ENCODE measurements around the gene PITRM1.

PITRM1 gene

DNA sequence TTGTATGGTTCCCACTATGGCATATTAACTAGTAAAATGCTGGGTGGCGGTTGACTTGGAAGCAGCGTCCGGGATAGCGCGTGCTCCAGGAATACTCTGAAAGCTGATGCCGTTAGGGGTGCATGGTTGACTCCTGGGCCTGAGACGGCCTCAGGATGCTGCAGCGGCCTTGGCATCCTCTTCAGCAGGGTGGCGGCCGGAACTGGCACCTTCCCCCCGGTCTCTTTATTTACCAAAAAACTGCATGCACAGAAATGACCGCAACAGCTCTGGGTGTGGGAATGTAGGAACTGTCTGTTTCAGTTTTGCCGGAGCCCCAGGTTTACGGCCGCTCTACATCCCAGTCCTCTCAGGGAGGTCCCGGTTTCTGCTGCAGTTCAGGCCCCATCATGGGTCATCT lies 76.4 kb downstream of the PITRM1 start:
- no peak for DNase-seq

DNA sequence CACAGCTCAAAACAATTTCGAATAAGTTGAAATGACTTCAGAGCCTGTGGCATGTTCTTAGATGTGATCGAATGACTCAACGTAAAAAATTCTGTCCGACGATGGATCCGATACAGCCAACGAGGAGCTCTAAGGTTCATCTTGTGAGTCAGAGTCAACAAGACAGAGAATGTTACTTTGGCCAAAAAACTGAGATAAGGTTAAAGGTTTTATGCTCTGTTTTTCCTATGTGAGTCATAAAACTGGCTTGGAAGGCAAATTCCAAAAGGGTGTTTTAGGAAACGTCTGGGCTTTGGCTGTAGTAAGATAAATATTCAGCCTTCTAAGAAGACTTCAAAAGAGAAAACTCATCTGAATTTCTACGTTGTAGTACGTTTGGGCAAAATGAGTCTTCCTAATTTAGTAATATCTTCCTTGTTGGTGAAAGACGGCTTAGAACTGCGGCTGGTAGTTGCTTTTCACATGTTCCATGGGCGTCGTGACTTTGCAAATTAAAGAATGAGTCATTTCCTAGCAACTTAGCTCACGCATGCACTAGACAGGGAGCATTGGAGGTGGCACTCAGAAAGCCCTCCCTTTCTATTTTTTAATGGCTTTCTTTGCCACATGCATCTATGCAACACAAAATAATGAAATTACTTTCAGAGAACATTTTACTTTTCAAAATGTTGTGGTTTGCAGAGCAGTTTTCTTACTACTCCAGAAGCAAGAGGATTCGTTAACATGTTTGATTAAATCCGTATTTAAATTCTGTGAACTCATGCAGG lies 77.0 kb downstream of the PITRM1 start:
- no peak for DNase-seq

DNA sequence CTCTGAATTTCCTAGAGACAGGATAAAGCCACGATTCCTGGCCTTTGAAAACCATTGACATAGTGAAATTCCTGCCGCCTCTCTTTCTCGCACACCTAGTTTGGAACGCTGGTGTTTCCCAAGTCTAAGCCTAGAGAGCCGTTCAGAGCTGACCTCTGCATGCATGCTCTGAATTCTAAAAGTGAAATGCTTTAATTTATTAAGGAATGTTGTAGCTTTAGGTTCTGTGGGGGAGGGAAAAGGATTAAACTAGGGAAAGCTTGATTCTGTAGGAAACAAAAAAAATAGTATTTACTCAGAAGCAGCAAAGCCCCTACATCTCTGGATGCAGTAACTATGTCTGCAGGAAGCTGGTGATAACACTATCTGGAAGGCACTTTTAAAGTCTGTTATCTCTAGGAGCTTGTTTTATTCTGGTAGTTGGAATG lies 78.0 kb downstream of the PITRM1 start:
- no peak for DNase-seq

DNA sequence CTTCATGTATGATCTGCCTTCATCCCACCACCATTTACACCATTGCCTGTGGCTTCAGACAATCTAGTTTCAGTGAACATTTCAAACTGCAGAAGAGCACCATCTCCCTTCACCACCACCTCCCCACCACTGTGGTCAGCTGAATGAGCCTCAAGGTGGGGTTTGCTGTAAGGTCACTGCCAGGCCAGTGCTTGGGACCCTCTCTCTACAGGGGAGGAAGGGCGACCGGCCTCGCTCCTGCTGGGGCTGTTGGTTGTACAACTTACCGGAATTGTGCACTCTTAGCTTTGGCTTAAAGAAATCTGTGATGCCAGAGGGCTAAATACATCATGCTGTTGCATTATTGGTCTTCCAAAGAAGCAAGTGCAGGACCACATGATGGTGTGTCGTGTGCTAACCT lies 78.6 kb downstream of the PITRM1 start:
- no peak for DNase-seq

DNA sequence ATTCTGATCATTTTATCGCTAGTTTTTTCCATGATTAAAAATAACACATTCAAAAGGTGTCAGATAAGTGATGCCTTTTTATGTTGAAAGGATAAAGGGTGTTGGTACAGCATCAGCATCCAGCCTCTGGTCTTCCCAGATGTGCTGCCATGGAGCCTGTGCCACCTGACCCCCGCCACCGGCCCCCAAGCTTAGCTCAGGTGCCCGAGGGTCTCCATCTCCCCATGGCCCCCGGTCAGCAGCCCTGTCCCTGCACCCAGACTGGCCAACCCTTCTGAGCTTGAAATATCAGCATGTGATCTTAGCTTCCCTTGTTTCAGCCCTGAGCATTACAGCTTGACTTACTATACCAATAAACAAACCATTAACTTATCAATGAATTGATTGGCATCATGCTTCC lies 80.7 kb downstream of the PITRM1 start:
- DNase-seq: no peak

DNA sequence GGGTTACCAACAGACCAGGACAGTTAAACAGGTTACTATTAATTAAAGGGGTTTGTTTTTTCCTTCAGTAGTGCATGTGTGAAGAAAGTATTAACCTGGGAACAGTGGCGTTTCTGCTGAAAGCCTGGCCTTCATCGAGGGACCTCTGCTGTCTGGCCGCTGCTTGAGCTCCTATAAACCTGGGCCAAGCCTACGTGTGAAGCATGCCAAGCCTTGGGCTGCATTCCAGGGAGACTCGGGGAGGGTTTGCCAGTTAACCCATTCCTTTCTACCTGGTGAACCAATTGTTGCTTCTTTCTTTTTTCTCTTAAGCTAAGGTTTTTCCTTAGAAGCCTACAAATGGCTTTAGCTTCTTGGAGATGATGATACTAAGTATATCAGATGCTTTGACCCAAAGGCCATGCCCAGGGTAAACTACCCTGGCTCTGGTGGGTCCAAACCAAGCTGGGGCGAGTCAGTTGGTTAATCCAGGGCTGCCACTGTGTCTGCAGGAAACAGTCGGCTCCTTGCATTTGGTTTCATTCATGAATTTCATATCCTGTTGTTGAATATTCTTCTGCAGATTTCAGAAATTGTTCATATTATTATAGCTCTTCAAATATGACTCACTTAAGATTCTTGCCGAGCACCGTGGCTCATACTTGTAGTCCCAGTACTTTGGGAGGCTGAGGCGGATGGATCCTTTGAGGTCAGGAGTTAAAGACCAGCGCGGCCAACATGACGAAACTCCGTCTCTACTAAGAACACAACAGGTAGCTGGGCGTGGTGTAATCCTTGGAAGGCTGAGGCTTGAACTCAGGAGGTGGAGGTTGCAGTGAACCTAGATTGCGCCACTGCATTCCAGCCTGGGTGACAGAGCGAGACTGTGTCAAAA lies 81.4 kb downstream of the PITRM1 start:
- no peak for DNase-seq

DNA sequence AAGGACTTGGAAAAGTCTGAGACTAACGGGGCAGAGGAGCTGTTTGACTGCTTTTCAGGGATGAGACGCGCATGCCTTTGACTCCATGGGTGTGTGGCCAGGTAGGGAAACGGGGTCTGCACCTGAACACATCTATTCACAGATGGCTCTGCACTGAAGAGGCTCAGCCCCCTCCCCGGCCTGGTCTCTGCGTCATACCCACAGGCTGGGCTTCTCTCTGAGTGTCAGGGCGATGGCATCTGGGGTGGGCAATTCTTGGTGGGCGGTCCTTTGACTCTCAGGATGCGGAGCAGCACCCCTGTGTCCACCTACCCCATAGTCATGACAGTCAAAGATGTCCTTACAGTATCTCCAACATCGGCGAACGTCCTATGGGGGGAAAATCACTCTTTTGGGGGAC lies 82.2 kb downstream of the PITRM1 start:
- DNase-seq: no peak

Data from DMS 273 treated with DMSO at 0.1 percent for 48 hours (cell line).